WI38 (cell line): ENCODE data around the gene SBNO2.
"Not testable (repeated sequence)": the region's sequence is repeated elsewhere in the genome, so short reads cannot be mapped to it uniquely, and the experiment has no call there.

Experiments used
- H3K4me3 ChIP-seq: 2 replicates; pipeline ENCODE4 v1.5.1; 2011; ENCODE audit warnings: low read depth, mild to moderate bottlenecking, control low read depth, low read length
- TF ChIP-seq, protein P1 (sequence below): IDR thresholded peaks from 2 replicates; pipeline ENCODE4 v1.5.1; 2012; ENCODE audit warnings: low read depth, mild to moderate bottlenecking, control low read depth, low read length

The SBNO2 gene

GRCh38 chr19:1133471-1133929 is 40.6 kb downstream of the SBNO2 start:
- H3K4me3 ChIP-seq, result no peak overlapping the region
- TF ChIP-seq, protein P1, sequence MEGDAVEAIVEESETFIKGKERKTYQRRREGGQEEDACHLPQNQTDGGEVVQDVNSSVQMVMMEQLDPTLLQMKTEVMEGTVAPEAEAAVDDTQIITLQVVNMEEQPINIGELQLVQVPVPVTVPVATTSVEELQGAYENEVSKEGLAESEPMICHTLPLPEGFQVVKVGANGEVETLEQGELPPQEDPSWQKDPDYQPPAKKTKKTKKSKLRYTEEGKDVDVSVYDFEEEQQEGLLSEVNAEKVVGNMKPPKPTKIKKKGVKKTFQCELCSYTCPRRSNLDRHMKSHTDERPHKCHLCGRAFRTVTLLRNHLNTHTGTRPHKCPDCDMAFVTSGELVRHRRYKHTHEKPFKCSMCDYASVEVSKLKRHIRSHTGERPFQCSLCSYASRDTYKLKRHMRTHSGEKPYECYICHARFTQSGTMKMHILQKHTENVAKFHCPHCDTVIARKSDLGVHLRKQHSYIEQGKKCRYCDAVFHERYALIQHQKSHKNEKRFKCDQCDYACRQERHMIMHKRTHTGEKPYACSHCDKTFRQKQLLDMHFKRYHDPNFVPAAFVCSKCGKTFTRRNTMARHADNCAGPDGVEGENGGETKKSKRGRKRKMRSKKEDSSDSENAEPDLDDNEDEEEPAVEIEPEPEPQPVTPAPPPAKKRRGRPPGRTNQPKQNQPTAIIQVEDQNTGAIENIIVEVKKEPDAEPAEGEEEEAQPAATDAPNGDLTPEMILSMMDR, result no peak

DNA sequence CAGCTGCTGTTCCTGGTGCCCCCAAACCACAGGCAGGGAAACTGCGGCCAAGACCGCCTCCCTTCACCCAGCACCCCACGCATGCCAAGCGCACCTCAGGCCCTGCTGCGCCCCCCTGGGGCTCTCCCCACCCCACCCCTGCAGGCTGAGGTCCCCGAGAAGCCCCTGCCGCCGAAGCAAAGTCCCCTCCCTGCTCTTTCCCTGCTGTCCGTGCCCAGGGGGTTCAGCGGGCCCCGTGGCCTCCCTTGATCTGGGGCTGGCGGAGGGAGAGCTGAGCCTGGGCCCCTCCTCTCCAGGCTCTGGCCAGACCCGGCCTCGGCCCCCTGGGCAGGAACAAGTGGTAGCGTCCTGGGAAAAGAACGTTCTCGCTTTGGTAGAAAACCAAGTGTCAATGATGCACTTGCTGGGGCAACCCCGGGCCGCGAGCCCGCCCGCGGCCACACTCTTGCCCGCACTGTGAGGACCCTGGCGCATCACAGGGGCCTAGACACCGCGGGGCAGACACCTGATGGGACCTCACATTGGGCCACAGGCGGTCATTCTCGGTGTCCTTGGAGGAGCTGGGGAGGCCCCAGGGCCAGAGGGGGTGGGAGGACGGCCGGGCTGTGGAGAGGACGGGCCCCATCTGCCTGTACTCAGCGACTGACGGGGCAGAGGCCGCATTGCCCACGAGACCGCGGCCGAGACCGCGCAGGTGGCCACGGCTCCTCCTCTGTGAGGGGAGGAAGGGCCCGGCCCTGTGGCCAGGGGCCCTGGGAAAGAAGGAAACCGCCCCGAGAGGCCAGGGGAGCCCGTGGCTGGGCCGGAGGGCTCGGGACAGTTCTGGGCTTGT is 41.3 kb downstream of the SBNO2 start:
- peak overlapping the region; percentile 82 for H3K4me3 ChIP-seq
- TF ChIP-seq, protein P1, result no peak

- peak overlapping the region; percentile 82 for H3K4me3 ChIP-seq
Measured at GRCh38 chr19:1131718-1132551, 42.1 kb downstream of the SBNO2 start.

DNA sequence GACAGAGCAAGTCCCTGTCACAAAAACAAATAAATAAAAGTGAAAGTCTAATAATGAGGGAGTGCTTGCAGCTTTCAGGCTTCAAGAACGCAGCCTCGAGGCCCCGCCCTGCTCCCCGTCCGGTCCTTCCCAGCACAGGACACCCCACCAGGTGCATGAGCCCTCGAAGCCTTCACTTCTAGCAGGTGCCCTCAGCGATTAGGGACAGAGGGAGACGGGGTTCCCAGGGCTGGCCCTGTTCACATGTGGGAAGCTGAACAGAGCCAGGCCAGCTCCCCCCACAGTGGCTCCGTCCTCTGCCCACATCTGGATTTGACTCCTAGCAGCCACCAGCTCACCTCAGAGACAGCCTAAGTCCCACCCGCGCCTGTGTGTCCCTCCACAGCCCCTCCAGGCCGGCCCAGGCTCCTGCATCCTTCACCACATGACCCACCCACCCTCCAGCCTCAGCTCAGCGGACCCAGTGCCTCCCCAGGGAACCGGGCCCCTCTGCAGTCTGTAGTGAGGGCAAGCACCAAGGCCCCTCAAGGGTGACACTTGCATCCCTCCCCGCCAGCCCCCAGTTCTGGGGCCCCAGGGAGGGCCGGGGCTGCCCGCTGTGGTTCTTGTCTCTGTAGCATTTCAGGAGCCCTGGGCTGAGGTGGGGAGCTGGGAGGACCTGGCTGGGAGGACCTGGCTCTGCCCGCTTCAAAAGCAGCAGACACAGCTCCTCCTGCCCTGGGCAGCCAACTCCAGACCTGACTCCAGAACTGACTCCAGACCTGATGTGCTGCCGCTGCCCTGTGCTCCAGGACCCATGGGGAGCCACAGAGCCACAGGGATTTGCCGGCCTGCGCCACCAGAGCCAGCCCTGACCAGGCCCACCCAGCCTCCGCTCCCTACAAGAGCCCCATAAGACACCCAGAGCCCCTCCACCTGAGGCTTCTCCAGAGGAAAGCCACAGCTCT is 43.0 kb downstream of the SBNO2 start:
- H3K4me3 ChIP-seq, result peak overlapping the region; percentile 82
- TF ChIP-seq, protein P1, result no peak

More at GRCh38 chr19:1131718-1132551, 42.1 kb downstream of the SBNO2 start:
- TF ChIP-seq, protein P1, result no peak

- no peak overlapping the region for H3K4me3 ChIP-seq
- TF ChIP-seq, protein P1, result no peak
Measured at GRCh38 chr19:1129535-1129934, 44.5 kb downstream of the SBNO2 start.

DNA sequence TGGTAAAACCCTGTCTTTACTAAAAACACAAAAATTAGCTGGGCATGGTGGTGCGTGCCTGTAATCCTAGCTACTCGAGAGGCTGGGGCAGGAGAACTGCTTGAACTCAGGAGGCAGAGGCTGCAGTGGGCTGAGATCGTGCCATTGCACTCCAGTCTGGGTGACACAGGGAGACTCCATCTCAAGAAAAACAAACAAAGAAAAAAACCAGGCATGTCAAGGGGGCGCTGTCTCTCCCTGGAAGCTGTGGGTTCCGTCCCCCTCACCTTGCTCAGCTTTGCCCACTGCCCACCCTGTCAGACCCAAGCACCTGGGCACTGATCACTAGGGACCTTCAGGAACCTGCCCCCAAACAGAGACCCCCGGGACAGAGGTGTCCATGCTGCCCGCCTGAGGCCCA is 45.0 kb downstream of the SBNO2 start:
- not testable (repeated sequence) for H3K4me3 ChIP-seq

DNA sequence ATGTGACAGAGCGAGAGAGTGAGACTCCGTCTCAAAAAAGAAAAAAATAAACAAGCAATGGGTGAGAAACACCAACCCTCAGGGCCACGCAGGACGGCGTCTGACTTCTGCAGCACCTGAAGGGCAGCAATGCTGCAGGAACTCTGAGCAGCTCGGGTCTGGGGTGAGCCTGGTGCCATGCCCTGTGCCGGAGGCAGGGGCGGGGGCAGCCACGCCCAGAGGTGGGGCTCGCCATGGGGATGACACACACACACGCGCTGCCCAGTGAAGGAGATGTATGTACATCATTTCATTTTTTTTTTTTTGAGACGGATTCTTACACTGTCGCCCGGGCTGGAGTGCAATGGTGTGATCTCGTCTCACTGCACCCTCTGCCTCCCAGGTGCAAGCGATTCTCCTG is 46.0 kb downstream of the SBNO2 start:
- TF ChIP-seq, protein P1, result no peak
- H3K4me3 ChIP-seq, result no peak overlapping the region
